Measurements from ENCODE around the gene CFAP92.

CFAP92 gene

GRCh38 chr3:128861491-128861890 lies 132.4 kb downstream of the CFAP92 start:
- no peak for DNase-seq

Data from OCI-M1 (cell line).